ENCODE results near the gene KIAA1755. TPM values are rescaled to one million over a fixed set of nuclear protein-coding genes. Genes with fewer than 3 reads are reported as not detected.

KIAA1755 gene
- total RNA-seq, 1 donor from 2014 or later, result 4.3 TPM

- DNase-seq (ENCODE audit: low spot score), result no peak
Observed at GRCh38 chr20:38238829-38239228, 21.7 kb downstream of the KIAA1755 start.

GRCh38 chr20:38237381-38237780 is 23.2 kb downstream of the KIAA1755 start:
- no peak for DNase-seq (ENCODE audit: low spot score)

DNA sequence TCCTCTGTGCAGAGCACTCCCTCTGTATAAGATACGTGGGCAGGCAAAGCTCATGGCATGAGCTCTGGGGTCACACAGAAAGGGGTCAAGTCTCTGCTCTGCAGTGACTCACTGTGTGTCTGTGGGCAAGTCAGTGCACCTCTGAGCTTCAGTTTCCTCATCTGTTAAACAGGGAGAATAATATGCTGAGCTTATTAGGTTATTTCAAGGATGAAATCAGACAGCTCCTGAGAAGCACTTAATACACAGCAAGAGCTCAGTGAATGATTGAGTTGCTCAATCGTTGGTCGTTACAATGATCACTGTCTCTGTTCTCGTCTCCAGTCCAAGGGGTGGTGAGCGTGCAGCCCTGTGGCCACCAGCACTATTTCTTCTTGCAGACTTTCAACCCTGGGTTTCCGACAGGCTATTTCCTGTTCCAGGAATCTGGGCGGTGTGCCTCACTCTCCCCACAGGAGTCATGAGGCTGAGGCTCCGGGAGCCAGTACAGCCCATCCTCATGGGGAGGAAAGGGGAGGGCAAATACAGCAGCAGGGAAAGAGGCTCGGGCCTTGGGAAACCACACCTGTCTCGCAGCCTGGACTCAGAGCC is 28.9 kb downstream of the KIAA1755 start:
- DNase-seq (ENCODE audit: low spot score), result no peak

GRCh38 chr20:38230957-38231526 is 29.5 kb downstream of the KIAA1755 start:
- no peak for DNase-seq (ENCODE audit: low spot score)

DNA sequence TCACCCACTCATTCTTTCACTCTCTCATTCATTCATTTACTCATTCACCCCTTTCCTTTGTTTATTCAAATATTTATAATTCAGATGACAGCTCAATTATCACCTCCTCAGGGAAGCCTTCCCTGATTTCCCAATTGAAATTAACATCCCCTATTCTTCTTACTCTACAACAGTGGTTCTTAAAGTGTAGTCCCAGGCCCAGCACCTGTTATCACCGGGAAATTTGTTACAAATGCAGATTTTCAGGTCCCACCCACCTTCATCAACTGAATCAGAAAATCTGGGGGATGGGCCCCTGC is 30.3 kb downstream of the KIAA1755 start:
- DNase-seq (ENCODE audit: low spot score), result no peak

GRCh38 chr20:38229376-38230252 is 30.9 kb downstream of the KIAA1755 start:
- no peak for DNase-seq (ENCODE audit: low spot score)

- no peak for DNase-seq (ENCODE audit: low spot score)
Observed at GRCh38 chr20:38228436-38228835, 32.1 kb downstream of the KIAA1755 start.

DNA sequence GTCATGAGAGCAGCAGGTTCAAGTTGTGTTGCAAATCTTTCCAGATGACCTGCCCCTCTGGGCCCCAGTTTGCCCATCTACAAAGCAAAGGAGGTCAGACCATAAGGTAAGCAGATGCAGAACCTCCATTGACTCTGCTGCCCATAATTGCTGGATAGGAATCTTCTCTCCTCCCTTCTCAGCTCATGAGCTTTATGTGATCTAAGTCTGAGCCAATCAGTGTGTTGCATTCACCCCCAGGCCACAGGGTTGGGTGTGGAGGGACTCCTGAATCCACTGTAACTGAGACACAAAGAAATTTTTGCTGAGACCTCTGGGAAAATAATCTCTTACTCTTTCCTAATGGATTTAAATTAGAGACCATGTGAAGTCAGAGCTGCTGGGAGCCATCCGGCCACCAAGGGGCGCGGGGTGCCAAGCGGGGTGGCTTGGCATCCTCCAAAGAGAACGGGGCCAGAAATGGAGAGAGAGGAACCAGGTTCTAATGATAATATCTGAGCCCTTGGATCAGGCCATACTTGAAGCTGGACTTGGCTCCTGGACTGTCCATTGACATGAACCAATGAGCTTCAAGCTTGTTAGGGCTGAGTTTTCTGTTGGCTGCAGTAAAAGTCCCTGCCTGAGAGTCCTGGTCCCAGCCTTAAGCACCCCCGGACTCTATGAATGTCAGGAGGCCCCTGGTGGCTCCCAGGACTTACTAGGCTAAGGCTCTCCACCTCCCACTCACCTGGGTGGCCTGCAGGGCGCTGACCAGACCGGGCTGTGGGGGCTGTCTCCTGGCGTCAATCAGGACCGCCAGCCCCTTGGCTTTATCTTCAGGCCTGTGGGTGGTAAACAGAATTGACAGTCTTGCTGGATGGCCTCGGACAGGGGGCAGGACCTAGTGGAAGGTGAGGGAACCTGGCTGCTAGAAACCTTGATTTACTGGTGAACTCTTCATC is 32.8 kb downstream of the KIAA1755 start:
- DNase-seq (ENCODE audit: low spot score), result no peak

DNA sequence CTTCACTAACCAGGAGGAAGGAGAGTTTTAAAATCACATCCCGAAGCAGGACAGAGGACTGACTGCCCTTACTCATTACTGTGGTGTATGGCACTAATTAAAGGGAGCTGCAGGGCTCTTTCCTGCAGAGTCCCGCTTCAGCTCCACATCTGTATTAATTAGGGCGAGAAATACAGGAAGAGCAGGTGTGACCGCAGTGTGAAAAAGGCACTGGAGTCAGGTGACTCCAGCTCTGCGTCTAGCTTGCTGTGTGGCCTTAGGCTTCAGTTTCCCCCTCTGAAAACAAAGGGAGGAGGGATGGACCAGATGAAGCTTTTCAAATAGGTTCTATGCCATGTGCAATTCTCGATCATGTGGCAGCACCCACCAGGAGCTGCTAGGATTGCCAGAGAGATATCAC is 34.0 kb downstream of the KIAA1755 start:
- DNase-seq (ENCODE audit: low spot score), result no peak

- no peak for DNase-seq (ENCODE audit: low spot score)
Observed at GRCh38 chr20:38225900-38226263, 34.7 kb downstream of the KIAA1755 start.

DNA sequence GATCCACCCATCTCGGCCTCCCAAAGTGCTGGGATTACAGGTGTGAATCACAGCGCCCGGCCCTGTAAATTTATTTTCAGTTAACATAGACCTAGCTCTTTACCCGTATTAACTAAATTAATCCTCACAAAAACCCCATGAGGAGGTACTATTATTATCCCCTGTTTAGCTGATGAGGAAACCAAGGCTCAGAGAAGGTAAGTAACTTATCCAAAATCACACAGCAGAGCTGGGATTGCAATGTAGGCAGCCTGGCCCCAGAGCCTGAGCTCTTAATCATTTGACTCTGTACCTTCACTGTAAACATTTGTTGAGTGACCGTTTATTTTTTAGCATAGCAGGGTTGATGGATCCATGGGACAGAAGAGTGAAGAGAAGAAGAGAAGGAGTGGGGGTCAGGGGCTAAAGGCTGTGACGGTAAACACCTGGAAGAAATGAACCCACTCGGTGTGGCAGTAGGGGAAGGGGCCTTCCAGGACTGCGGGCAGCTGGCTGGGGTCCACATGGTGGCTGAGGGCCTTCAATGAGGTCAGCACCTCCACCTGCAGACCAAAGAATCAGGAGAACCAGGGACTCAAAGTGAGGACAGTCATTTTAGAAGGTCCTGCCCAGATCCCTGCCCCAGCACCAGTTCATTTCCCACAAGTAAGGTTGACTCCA is 35.2 kb downstream of the KIAA1755 start:
- DNase-seq (ENCODE audit: low spot score), result no peak

DNA sequence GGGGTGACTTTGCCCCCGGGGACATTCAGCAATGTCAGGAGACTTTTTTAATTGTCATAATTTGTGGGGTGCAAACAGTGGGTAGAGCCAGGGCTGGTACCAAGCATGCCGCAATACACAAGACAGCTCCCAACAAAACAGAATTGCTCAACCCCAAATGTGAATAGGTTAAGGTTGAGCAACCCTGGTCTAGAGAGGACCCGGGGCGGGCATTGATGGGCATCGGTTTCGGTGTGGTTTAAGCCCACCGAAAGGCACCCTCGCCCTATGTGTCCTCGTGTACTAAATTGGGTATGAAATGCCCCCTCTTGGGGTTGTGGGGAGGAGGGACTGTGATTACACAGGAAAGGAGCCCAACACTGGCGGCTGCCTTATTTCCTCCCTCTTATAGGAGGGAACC is 36.0 kb downstream of the KIAA1755 start:
- no peak for DNase-seq (ENCODE audit: low spot score)

- no peak for DNase-seq (ENCODE audit: low spot score)
Observed at GRCh38 chr20:38223743-38224100, 36.8 kb downstream of the KIAA1755 start.

- no peak for DNase-seq (ENCODE audit: low spot score)
Observed at GRCh38 chr20:38222923-38223742, 37.4 kb downstream of the KIAA1755 start.

- DNase-seq (ENCODE audit: low spot score), result peak; percentile 50
Observed at GRCh38 chr20:38222231-38222922, 38.2 kb downstream of the KIAA1755 start.

DNA sequence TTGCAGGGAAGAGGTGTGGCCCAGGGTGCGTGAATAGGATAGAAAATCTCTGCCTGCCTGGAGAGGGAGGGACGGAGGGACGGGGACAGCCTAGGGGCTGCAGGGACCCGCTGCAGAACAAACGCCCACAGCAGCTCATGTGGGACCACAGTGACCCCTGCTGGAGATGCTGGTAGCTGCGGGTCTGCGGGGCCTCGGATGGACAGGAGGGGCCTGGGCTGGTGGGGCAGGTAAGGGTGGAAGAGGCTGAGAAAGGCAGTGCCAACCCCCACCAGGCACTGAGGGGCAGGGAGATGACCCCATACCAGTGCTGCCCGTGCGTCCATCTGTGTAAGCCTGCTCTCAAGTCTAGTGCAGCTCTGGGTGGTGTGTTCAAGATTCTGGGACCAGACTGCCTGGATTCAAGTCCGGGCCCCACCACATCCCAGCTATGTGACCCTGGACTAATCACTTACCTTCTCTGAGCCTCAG is 39.4 kb downstream of the KIAA1755 start:
- peak; percentile 70 for DNase-seq (ENCODE audit: low spot score)

DNA sequence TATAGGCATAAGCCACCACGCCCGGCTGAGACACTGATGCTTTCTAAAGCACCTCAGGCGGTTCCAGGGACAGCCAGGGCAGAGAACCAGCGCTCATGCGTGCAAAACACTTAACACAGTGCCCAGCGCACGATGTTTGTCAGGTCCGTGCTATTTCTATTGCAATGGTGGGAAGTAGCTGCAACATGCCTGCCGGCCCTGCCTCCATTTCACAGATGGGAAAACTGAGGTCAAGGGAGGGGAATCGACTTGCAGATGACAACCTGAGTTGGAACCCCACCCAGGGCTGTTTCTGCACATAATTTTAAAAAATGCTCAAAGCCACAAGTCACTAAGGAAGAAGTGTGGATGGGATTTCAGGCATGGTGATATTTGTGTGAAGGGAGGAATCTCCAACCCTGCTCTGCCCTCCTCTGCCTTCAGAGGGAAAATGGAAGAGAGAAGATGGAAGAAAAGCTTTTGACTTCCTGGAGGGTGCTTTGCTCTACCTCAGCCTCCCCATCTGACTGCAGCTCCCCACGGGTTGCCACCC is 39.9 kb downstream of the KIAA1755 start:
- peak; percentile 40 for DNase-seq (ENCODE audit: low spot score)

GRCh38 chr20:38219006-38219950 is 41.3 kb downstream of the KIAA1755 start:
- no peak for DNase-seq (ENCODE audit: low spot score)

DNA sequence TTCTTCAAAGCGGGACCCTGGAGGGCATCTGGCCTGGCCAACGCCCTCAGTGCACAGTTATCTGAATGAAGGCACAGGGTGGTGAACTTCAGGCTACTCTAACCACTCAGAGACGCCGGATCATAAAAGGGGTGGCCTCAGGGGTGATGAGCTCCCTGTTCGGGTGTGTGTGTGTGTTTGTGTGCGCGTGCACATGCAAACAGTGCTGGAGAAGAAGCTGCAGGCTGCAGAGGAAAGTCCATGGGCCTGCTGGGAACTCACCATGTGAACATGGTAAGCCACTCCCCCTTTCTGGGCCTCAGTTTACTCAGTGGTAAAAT is 42.0 kb downstream of the KIAA1755 start:
- DNase-seq (ENCODE audit: low spot score), result no peak

Data from umbilical cord (tissue), 2 donors.